Vagina (tissue), 2 donors: Measurements from ENCODE around the gene RAB11FIP3. TPM values are rescaled to one million over a fixed set of nuclear protein-coding genes. Genes with fewer than 3 reads are reported as not detected.

Source experiments
- DNase-seq, 2 donors: peaks; one replicate each; pipeline ENCODE4 v3.0.0-alpha.2; 2017; ENCODE audit errors: extremely low spot score in 2 of 2
- H3K27ac ChIP-seq: fragments of 200-600 bp; sonication (generic); one replicate; pipeline ENCODE4 v1.5.1; 2019
- H3K27me3 ChIP-seq: fragments of 200-600 bp; sonication (generic); one replicate; pipeline ENCODE4 v1.5.1; 2019
- H3K36me3 ChIP-seq, 2 donors: fragments of 200-600 bp; sonication (generic); one replicate each; pipeline ENCODE4 v1.5.1; 2017 to 2019
- H3K4me1 ChIP-seq: fragments of 200-600 bp; sonication (generic); one replicate; pipeline ENCODE4 v1.5.1; 2019
- H3K4me3 ChIP-seq, 2 donors: fragments of 200-600 bp; sonication (generic); 1 replicate in 1 of 2; 2 replicates in 1 of 2; pipeline ENCODE4 v1.5.1; 2016 to 2019
- H3K9me3 ChIP-seq: fragments of 200-600 bp; sonication (generic); one replicate; pipeline ENCODE4 v1.5.1; 2019
- POLR2A ChIP-seq, 2 donors: fragments of 450-650 bp; IDR thresholded peaks; one replicate each; pipeline ENCODE4 v1.6.1; 2017; ENCODE audit warnings: antibody characterized with exemption in 2 of 2, mild to moderate bottlenecking in 2 of 2, moderate library complexity in 2 of 2
- POLR2AphosphoS5 ChIP-seq, 2 donors: sonication (generic); formaldehyde crosslinking; IDR thresholded peaks; one replicate each; pipeline ENCODE4 v1.9.0; 2017; ENCODE audit warnings: antibody characterized with exemption in 2 of 2, mild to moderate bottlenecking in 2 of 2, low read depth in 1 of 2; ENCODE audit not compliant: insufficient read depth in 1 of 2
- intact Hi-C: fragments of 100-400 bp; cut with DNase I; formaldehyde crosslinking; loops from one replicate; pipeline ENCODE4 v1.15.1; 2023
- total RNA-seq: library from RNA; depleted of rRNA; stranded (reverse); fragments of >200 nt; gene quantifications from one replicate; pipeline ENCODE4 v1.2.3, GENCODE V29; 2016
- TF ChIP-seq, protein P1 (sequence below), 3 experiments: fragments of 450-650 bp in 2 of 3; fragments of 200-600 bp in 1 of 3; sonication (generic) in 1 of 3; IDR thresholded peaks; one replicate each; pipeline ENCODE4 v1.5.1; 2017 to 2019; ENCODE audit warnings: antibody characterized with exemption in 3 of 3, mild to moderate bottlenecking in 2 of 3, moderate library complexity in 2 of 3

RAB11FIP3 gene
- total RNA-seq, 1 donor from 2014 or later, result 36.6 TPM

GRCh38 chr16:554297-554621 is 128.8 kb downstream of the RAB11FIP3 start:
- intact Hi-C loops, result no loop called here

GRCh38 chr16:554640-555365 is 129.4 kb downstream of the RAB11FIP3 start:
- intact Hi-C loops, result no loop called here
- H3K27ac ChIP-seq, result peak overlapping the region; percentile 10
- no peak for DNase-seq

More at GRCh38 chr16:554297-554621, 128.8 kb downstream of the RAB11FIP3 start:
- Histone ChIP-seq H3K27ac (no peak overlapping the region), H3K4me3 (peak overlapping the region in 1 of 2 donors; percentile 26), H3K27me3 (no peaks in the 10 kb centered on the region), H3K4me1 (peaks cover 14% of the 10 kb centered on the region), H3K36me3 (peaks cover 0 to 35% of the 10 kb centered on the region in 2 donors), H3K9me3 (no peaks in the 10 kb centered on the region)
- no peak for DNase-seq
- no peak for TF ChIP-seq POLR2AphosphoS5 (IDR thresholded peaks at IDR 0.05; ENCODE audit: insufficient read depth in 1 of 2, low read depth in 1 of 2)
- no peak for TF ChIP-seq POLR2A (IDR thresholded peaks at IDR 0.05)
- TF ChIP-seq, protein P1, sequence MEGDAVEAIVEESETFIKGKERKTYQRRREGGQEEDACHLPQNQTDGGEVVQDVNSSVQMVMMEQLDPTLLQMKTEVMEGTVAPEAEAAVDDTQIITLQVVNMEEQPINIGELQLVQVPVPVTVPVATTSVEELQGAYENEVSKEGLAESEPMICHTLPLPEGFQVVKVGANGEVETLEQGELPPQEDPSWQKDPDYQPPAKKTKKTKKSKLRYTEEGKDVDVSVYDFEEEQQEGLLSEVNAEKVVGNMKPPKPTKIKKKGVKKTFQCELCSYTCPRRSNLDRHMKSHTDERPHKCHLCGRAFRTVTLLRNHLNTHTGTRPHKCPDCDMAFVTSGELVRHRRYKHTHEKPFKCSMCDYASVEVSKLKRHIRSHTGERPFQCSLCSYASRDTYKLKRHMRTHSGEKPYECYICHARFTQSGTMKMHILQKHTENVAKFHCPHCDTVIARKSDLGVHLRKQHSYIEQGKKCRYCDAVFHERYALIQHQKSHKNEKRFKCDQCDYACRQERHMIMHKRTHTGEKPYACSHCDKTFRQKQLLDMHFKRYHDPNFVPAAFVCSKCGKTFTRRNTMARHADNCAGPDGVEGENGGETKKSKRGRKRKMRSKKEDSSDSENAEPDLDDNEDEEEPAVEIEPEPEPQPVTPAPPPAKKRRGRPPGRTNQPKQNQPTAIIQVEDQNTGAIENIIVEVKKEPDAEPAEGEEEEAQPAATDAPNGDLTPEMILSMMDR (IDR thresholded peaks at IDR 0.05), result no peak

GRCh38 chr16:555528-556473 is 130.4 kb downstream of the RAB11FIP3 start:
- H3K4me3 ChIP-seq, result no peak overlapping the region
- intact Hi-C loops, result no loop called here

More at GRCh38 chr16:554640-555365, 129.4 kb downstream of the RAB11FIP3 start:
- Histone ChIP-seq H3K36me3 (peaks cover 0 to 29% of the 10 kb centered on the region in 2 donors), H3K4me1 (peaks cover 19% of the 10 kb centered on the region), H3K4me3 (peak overlapping the region; percentile 6 to 26), H3K9me3 (no peaks in the 10 kb centered on the region), H3K27me3 (no peaks in the 10 kb centered on the region)
- TF ChIP-seq, protein P1 (IDR thresholded peaks at IDR 0.05), result no peak
- TF ChIP-seq POLR2A (IDR thresholded peaks at IDR 0.05) (no peak), POLR2AphosphoS5 (IDR thresholded peaks at IDR 0.05; ENCODE audit: insufficient read depth in 1 of 2, low read depth in 1 of 2) (no peak)

GRCh38 chr16:556474-557173 is 131.2 kb downstream of the RAB11FIP3 start:
- peaks cover 20% of the 10 kb centered on the region for H3K4me1 ChIP-seq
- H3K36me3 ChIP-seq, result peaks cover 0 to 21% of the 10 kb centered on the region in 2 donors
- no peaks in the 10 kb centered on the region for H3K9me3 ChIP-seq
- no peak overlapping the region for H3K4me3 ChIP-seq
- no peak for DNase-seq
- H3K27me3 ChIP-seq, result no peaks in the 10 kb centered on the region
- TF ChIP-seq POLR2AphosphoS5 (IDR thresholded peaks at IDR 0.05; ENCODE audit: insufficient read depth in 1 of 2, low read depth in 1 of 2), result no peak
- TF ChIP-seq, protein P1 (IDR thresholded peaks at IDR 0.05), result no peak
- no peak for TF ChIP-seq POLR2A (IDR thresholded peaks at IDR 0.05)
- no peak overlapping the region for H3K27ac ChIP-seq
- intact Hi-C loops, result no loop called here

More at GRCh38 chr16:555528-556473, 130.4 kb downstream of the RAB11FIP3 start:
- Histone ChIP-seq H3K27me3 (no peaks in the 10 kb centered on the region), H3K4me1 (peaks cover 20% of the 10 kb centered on the region), H3K36me3 (peaks cover 0 to 24% of the 10 kb centered on the region in 2 donors), H3K27ac (no peak overlapping the region), H3K9me3 (no peaks in the 10 kb centered on the region)
- TF ChIP-seq, protein P1 (IDR thresholded peaks at IDR 0.05), result no peak
- TF ChIP-seq POLR2AphosphoS5 (IDR thresholded peaks at IDR 0.05; ENCODE audit: insufficient read depth in 1 of 2, low read depth in 1 of 2) (no peak), POLR2A (IDR thresholded peaks at IDR 0.05) (no peak)
- DNase-seq, result no peak
